HS-27A (cell line): Measurements from ENCODE around the gene KREMEN1.
"Not testable (repeated sequence)": the region's sequence is repeated elsewhere in the genome, so short reads cannot be mapped to it uniquely, and the experiment has no call there.

ENCODE experiments used
- DNase-seq: peaks from one replicate; pipeline ENCODE4 v3.0.0-alpha.2; 2012; ENCODE audit warnings: low read depth, missing footprints

KREMEN1 gene

GRCh38 chr22:29072979-29073617 is at the start of gene KREMEN1:
TSS of gene KREMEN1 (plus strand) at chr22:29073035. CDS start at chr22:29073131, 96 bp downstream.
- no peak for DNase-seq

- no peak for DNase-seq
Observed at GRCh38 chr22:29023172-29023796, 49.6 kb upstream of the KREMEN1 start.

GRCh38 chr22:29026579-29026978 is 46.3 kb upstream of the KREMEN1 start:
- DNase-seq: no peak

GRCh38 chr22:29028468-29028867 is 44.4 kb upstream of the KREMEN1 start:
- no peak for DNase-seq

GRCh38 chr22:29029202-29030000 is 43.4 kb upstream of the KREMEN1 start:
- DNase-seq: no peak

GRCh38 chr22:29030016-29030617 is 42.7 kb upstream of the KREMEN1 start:
- no peak for DNase-seq

GRCh38 chr22:29030618-29031226 is 42.1 kb upstream of the KREMEN1 start:
- DNase-seq: no peak

- DNase-seq: peak; percentile 82
Observed at GRCh38 chr22:29031227-29032011, 41.4 kb upstream of the KREMEN1 start.

- DNase-seq: no peak
Observed at GRCh38 chr22:29032014-29032475, 40.8 kb upstream of the KREMEN1 start.

- DNase-seq: no peak
Observed at GRCh38 chr22:29032584-29032983, 40.3 kb upstream of the KREMEN1 start.

- DNase-seq: no peak
Observed at GRCh38 chr22:29037340-29037932, 35.4 kb upstream of the KREMEN1 start.

GRCh38 chr22:29039148-29039547 is 33.7 kb upstream of the KREMEN1 start:
- DNase-seq: no peak

- not testable (repeated sequence) for DNase-seq
Observed at GRCh38 chr22:29039684-29040083, 33.2 kb upstream of the KREMEN1 start.

- peak; percentile 49 for DNase-seq
Observed at GRCh38 chr22:29040385-29041275, 32.2 kb upstream of the KREMEN1 start.

GRCh38 chr22:29041408-29041807 is 31.4 kb upstream of the KREMEN1 start:
- DNase-seq: no peak

- DNase-seq: peak; percentile 23
Observed at GRCh38 chr22:29043906-29044575, 28.8 kb upstream of the KREMEN1 start.

GRCh38 chr22:29044657-29045176 is 28.1 kb upstream of the KREMEN1 start:
- peak; percentile 26 for DNase-seq

- DNase-seq: no peak
Observed at GRCh38 chr22:29048822-29049654, 23.8 kb upstream of the KREMEN1 start.
